Transverse colon (tissue), 4 donors: ENCODE measurements around the gene ZG16B. TPM values are rescaled to one million over a fixed set of nuclear protein-coding genes. Genes with fewer than 3 reads are reported as not detected.
A peak's percentile ranks its signal among the peaks of the same experiment; 100 is the strongest.

Source experiments
- DNase-seq: peaks from one replicate; pipeline ENCODE4 v3.0.0-alpha.2; 2019
- H3K27ac ChIP-seq, 4 donors: fragments of 200-600 bp; sonication (generic); 2 replicates each; pipeline ENCODE4 v1.5.1; 2016 to 2018; ENCODE audit warnings: inconsistent platforms in 4 of 4
- H3K27me3 ChIP-seq: fragments of 200-600 bp; sonication (generic); 2 replicates; pipeline ENCODE4 v1.5.1; 2017; ENCODE audit warnings: inconsistent platforms
- H3K36me3 ChIP-seq, 4 donors: fragments of 200-600 bp; sonication (generic); 2 replicates each; pipeline ENCODE4 v1.5.1; 2017 to 2019; ENCODE audit warnings: inconsistent platforms in 4 of 4
- H3K4me1 ChIP-seq, 4 donors: fragments of 200-600 bp; sonication (generic); 2 replicates each; pipeline ENCODE4 v1.5.1; 2017 to 2020; ENCODE audit warnings: inconsistent platforms in 4 of 4
- H3K4me3 ChIP-seq, 4 donors: fragments of 200-600 bp; sonication (generic); 1 replicate in 1 of 4; 2 replicates in 3 of 4; pipeline versions ENCODE4 v1.5.1 to v1.6.1; 2017 to 2019; ENCODE audit warnings: inconsistent platforms in 4 of 4
- H3K9me3 ChIP-seq, 2 donors: fragments of 200-600 bp; sonication (generic); 2 replicates each; pipeline ENCODE4 v1.5.1; 2017 to 2019; ENCODE audit warnings: inconsistent platforms in 2 of 2
- EP300 ChIP-seq: sonication (generic); formaldehyde crosslinking; IDR thresholded peaks from one replicate; pipeline ENCODE4 v1.6.1; 2017; ENCODE audit warnings: antibody characterized with exemption, low read depth
- POLR2A ChIP-seq: fragments of 450-650 bp; IDR thresholded peaks from one replicate; pipeline ENCODE4 v1.6.1; 2016; ENCODE audit warnings: antibody characterized with exemption, mild to moderate bottlenecking, moderate library complexity
- POLR2AphosphoS5 ChIP-seq, 3 donors: sonication (generic); formaldehyde crosslinking; IDR thresholded peaks; one replicate each; pipeline ENCODE4 v1.6.1; 2016; ENCODE audit warnings: antibody characterized with exemption in 3 of 3
- WGBS, 2 donors: methylation state at CpG; one replicate each; pipeline ENCODE4 v1.1.5; 2018; ENCODE audit warnings: low coverage in 1 of 2; 5-methylcytosine and 5-hydroxymethylcytosine counted together
- in situ Hi-C, 4 donors: fragments of 200-750 bp; cut with MboI; loops; one replicate each; pipeline versions ENCODE4 v1.15.0 to v1.15.1; 2017; ENCODE audit warnings: low sequenced_read_pairs in 3 of 4, low pct_ligation_motif_present in 1 of 4, low pct_unique_long_range_greater_than_20kb in 1 of 4
- intact Hi-C: fragments of 100-400 bp; cut with DNase I; formaldehyde crosslinking; loops from one replicate; pipeline ENCODE4 v1.15.1; 2023; ENCODE audit warnings: low total_unique reads
- total RNA-seq, 4 donors: library from RNA; depleted of rRNA; stranded (reverse); fragments of >200 nt; gene quantifications; one replicate each; pipeline ENCODE4 v1.1.0, GENCODE V29; 2016
- TF ChIP-seq, protein P1 (sequence below), 5 experiments: fragments of 200-600 bp in 3 of 5; fragments of 450-650 bp in 2 of 5; sonication (generic) in 3 of 5; IDR thresholded peaks; 1 replicate in 2 of 5; 2 replicates in 3 of 5; pipeline ENCODE4 v1.5.1; 2016 to 2017; ENCODE audit warnings: antibody characterized with exemption in 5 of 5, inconsistent platforms in 3 of 5, mild to moderate bottlenecking in 2 of 5, moderate library complexity in 1 of 5

ZG16B gene
- total RNA-seq, 4 donors from 2014 or later: 5.2 to 28.3 (median 15.9) TPM; not detected in 1

DNA sequence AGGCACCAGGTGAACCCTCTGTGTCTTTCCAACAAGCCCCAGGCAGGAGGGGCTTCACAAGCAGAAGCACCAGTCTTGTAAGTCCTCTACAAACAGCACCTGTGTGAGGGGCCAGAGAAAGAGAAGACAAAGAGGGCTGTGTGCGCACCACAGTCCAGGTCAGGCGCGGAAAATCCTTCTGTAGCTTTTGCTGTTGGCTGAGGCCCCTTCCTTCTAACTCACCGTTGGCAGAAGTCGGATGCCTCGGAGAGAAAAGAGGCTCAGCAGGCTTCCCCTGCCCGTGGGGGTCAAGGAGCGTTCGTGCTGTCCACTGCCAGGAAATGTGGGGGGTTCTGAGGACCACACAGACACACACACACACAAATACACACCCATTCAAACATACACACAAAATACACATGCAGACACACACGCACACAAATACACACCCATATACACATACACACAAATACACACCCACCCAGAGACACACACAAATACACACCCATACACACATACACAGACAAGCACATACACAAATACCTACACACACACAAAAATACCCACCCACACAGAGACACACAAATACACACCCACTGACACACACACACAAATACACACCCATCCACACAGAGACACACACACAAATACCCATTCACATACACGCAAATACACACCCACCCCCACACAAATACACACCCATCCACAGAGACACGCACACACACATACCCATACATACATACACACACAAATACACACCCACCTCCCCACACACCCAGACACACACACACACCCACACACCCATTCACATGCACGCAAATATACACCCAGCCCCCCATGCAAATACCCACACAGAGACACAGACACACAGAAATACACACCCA lies 6.8 kb downstream of the ZG16B start:
- WGBS, 2 donors: 84 to 89% methylated on average over 3 to 13 of the region's 13 CpGs
- intact Hi-C loops: no loop called here
- H3K36me3 ChIP-seq: no peaks in the 10 kb centered on the region
- no peaks in the 10 kb centered on the region for H3K9me3 ChIP-seq
- no peak for DNase-seq
- peaks cover 0 to 6% (median 3%) of the 10 kb centered on the region in 4 donors for H3K4me1 ChIP-seq
- no peak overlapping the region for H3K27ac ChIP-seq
- H3K4me3 ChIP-seq: no peak overlapping the region
- TF ChIP-seq EP300 (no peak), POLR2AphosphoS5 (IDR thresholded peaks at IDR 0.05) (no peak), POLR2A (no peak)
- TF ChIP-seq, protein P1, sequence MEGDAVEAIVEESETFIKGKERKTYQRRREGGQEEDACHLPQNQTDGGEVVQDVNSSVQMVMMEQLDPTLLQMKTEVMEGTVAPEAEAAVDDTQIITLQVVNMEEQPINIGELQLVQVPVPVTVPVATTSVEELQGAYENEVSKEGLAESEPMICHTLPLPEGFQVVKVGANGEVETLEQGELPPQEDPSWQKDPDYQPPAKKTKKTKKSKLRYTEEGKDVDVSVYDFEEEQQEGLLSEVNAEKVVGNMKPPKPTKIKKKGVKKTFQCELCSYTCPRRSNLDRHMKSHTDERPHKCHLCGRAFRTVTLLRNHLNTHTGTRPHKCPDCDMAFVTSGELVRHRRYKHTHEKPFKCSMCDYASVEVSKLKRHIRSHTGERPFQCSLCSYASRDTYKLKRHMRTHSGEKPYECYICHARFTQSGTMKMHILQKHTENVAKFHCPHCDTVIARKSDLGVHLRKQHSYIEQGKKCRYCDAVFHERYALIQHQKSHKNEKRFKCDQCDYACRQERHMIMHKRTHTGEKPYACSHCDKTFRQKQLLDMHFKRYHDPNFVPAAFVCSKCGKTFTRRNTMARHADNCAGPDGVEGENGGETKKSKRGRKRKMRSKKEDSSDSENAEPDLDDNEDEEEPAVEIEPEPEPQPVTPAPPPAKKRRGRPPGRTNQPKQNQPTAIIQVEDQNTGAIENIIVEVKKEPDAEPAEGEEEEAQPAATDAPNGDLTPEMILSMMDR (IDR thresholded peaks at IDR 0.05): no peak
- in situ Hi-C loops: no loop called here
- H3K27me3 ChIP-seq: peaks cover 8% of the 10 kb centered on the region

DNA sequence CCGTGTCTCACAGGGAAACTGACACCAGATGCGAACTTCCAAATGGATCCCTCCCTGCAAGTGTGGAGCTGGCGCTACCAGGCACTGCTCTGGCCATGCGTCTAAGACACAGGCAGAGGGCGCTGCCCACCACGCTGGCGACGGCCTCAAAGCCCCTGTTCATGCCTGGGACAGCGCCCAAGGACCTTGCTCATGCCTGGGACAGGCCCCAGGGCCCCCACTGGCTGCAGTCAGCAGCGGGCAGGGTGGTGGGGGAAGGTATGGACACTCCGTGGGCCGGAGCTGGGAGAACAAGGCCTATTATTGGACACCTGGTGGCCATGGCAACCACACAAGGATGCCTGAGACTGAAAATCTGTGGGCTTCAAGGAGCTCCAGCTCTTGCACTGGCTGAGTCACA lies 8.8 kb downstream of the ZG16B start:
- WGBS, 2 donors: 4% methylated on average over 11 of the region's 12 CpGs; no CpG with 5 or more reads in 1 of the 2 donors
- TF ChIP-seq EP300 (no peak), POLR2AphosphoS5 (IDR thresholded peaks at IDR 0.05) (no peak), POLR2A (no peak)
- TF ChIP-seq, protein P1 (IDR thresholded peaks at IDR 0.05): peak; percentile 57 to 79 (median 69)
- Histone ChIP-seq H3K27ac (no peak overlapping the region), H3K36me3 (no peaks in the 10 kb centered on the region), H3K4me3 (no peak overlapping the region), H3K27me3 (peaks cover 8% of the 10 kb centered on the region), H3K4me1 (peaks cover 0 to 12% (median 7%) of the 10 kb centered on the region in 4 donors), H3K9me3 (no peaks in the 10 kb centered on the region)
- DNase-seq: peak; percentile 69
- intact Hi-C loops: no loop called here
- in situ Hi-C loops: no loop called here

DNA sequence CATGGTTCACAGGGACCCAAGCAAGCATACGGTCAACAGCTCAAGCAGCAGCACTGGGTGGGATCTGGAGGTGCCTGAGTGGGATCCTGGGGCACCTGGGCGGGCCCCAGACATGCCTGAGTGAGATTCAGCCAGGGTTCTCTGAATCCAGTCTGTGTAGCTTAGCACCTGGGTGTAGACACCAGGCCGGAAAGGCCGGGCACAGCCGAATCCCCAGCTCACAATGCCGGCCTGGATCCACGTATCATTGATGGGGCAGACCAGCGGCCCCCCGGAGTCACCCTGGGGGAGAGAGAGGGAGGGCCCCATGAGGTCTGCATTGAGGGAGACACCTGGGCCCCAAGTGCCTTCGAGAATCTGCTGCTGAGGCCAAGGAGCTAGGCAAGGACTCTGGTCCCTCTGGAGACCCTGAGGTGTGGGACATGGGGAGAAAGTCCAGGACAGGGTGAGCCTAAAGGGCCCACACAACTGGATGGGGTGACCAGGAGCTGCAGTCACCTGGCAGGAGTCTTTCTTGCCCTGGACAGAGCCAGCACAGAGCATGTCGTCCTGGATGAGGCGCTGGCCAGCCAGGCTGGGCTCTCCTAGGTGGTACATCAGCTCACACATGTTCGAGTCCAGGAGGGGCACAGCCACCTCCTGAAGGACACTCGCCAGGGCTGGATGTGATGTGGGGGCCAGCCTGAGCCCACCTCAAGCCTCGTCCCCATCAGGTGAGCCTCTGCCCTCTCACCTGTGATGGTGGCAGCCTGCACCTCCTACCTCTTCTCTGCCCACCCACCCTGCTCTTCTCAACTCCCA lies 9.7 kb downstream of the ZG16B start:
- Histone ChIP-seq H3K27me3 (peaks cover 8% of the 10 kb centered on the region), H3K27ac (no peak overlapping the region), H3K9me3 (no peaks in the 10 kb centered on the region), H3K4me1 (peaks cover 0 to 12% (median 7%) of the 10 kb centered on the region in 4 donors), H3K4me3 (no peak overlapping the region), H3K36me3 (no peaks in the 10 kb centered on the region)
- no peak for DNase-seq
- WGBS, 2 donors: 77% methylated on average over 14 of the region's 15 CpGs; no CpG with 5 or more reads in 1 of the 2 donors
- TF ChIP-seq POLR2A (no peak), POLR2AphosphoS5 (IDR thresholded peaks at IDR 0.05) (no peak), EP300 (no peak)
- TF ChIP-seq, protein P1 (IDR thresholded peaks at IDR 0.05): no peak
- intact Hi-C loops (no loop called here), in situ Hi-C loops (no loop called here)

DNA sequence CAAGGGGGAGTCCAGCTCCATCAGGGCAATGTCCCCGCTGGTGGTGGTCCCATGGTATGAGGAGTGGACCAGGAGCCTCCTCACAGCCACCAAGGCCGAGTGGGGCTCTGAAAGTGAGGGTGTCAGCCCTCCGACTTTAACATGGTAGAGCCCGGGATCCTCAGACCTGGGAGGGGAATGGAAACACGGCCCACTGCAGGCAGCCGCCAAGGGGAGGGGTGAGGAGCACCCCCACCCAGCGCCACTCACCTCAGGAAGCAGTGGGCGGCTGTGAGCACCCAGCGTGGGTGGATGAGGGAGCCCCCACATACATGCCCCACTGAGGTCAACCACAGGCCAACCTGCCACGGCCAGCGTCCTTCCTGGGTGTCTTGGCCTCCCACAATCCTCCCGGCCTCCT lies 10.8 kb downstream of the ZG16B start:
- Histone ChIP-seq H3K4me3 (no peak overlapping the region), H3K27ac (no peak overlapping the region), H3K9me3 (no peaks in the 10 kb centered on the region), H3K27me3 (peaks cover 8% of the 10 kb centered on the region), H3K36me3 (no peaks in the 10 kb centered on the region), H3K4me1 (peaks cover 0 to 11% (median 6%) of the 10 kb centered on the region in 4 donors)
- 88 to 100% methylated on average over 1 to 10 of the region's 12 CpGs for WGBS, 2 donors
- intact Hi-C loops: no loop called here
- DNase-seq: no peak
- TF ChIP-seq, protein P1 (IDR thresholded peaks at IDR 0.05): no peak
- no peak for TF ChIP-seq POLR2AphosphoS5 (IDR thresholded peaks at IDR 0.05)
- no peak for TF ChIP-seq EP300
- no peak for TF ChIP-seq POLR2A
- in situ Hi-C loops: no loop called here
